ENCODE results near the gene CC2D2B. TPM values are rescaled to one million over a fixed set of nuclear protein-coding genes. Genes with fewer than 3 reads are reported as not detected.

Gene CC2D2B
- total and polyA plus RNA-seq, 2 of the 13 experiments (the other 11 are each of a cell fraction or from before 2014, with no cell fraction given) = 0.20 TPM; not detected in 1

DNA sequence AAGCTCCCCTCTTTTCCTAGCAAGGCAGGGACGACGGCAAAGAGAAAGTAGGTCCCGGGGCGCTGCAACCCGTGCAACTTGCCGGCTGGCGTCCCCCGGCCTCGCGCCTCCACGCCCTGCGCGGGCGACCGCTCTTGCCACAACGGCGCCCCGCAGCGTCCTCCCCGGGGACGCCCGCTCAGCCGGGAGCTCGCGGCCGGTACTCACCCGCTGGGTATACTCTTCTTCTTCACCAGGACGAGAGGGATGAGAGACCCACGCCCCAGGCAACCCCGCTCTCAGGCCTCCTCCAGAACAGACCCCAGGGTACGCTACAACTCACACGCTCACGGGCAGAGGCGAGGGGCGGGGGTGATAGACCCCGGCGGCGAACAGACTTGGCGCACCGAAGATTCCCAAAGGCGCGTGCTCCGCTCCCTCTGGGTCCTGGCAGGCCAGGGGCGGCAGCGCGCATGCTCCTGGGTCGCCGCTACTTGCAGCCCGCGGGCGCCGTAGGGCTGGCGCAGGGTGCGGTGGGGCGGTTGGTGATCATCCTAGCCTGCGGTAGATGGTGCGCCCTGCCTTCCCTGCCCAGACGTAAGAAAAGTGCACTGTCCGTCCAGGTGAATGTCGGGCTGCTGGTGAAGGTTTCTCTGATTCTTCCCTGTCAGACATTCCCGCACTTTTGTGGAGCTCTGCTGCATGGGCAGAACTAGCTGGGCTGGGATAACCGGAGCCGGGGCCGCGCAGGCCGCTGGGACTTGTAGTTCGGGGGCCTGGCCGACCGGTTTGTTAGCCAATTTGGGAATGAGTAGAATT lies at the start of gene CC2D2B (continued):
- peak; percentile 46; the same call in 1 of the 2 replicates for TF ChIP-seq ZNF350 (CRISPR knock-in tag; IDR thresholded peaks at IDR 0.05; ENCODE audit: borderline replicate concordance, low read depth)
- TF ChIP-seq, protein P1, sequence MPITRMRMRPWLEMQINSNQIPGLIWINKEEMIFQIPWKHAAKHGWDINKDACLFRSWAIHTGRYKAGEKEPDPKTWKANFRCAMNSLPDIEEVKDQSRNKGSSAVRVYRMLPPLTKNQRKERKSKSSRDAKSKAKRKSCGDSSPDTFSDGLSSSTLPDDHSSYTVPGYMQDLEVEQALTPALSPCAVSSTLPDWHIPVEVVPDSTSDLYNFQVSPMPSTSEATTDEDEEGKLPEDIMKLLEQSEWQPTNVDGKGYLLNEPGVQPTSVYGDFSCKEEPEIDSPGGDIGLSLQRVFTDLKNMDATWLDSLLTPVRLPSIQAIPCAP (CRISPR knock-in tag; IDR thresholded peaks at IDR 0.05; ENCODE audit: low read depth) = peak; percentile 78; the same call in 1 of the 2 replicates
- no peak for TF ChIP-seq RFX3 (CRISPR knock-in tag; IDR thresholded peaks at IDR 0.05)
- TF ChIP-seq GATA4 (IDR thresholded peaks at IDR 0.05; ENCODE audit: borderline replicate concordance, low read depth) = 0 out of 2 replicates have a peak, but pooled peaks have one; percentile 11
- TF ChIP-seq NAIF1 (CRISPR knock-in tag; IDR thresholded peaks at IDR 0.05; ENCODE audit: borderline replicate concordance) = peak; percentile 97
- TF ChIP-seq, protein P2, sequence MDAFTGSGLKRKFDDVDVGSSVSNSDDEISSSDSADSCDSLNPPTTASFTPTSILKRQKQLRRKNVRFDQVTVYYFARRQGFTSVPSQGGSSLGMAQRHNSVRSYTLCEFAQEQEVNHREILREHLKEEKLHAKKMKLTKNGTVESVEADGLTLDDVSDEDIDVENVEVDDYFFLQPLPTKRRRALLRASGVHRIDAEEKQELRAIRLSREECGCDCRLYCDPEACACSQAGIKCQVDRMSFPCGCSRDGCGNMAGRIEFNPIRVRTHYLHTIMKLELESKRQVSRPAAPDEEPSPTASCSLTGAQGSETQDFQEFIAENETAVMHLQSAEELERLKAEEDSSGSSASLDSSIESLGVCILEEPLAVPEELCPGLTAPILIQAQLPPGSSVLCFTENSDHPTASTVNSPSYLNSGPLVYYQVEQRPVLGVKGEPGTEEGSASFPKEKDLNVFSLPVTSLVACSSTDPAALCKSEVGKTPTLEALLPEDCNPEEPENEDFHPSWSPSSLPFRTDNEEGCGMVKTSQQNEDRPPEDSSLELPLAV (CRISPR knock-in tag; conservative IDR thresholded peaks at IDR 0.05; ENCODE audit: low read depth) = 0 out of 2 replicates have a peak, but pooled peaks have one; percentile 31
- no peak for TF ChIP-seq ONECUT2 (CRISPR knock-in tag; IDR thresholded peaks at IDR 0.05)
- TF ChIP-seq ZNF850 (CRISPR knock-in tag; conservative IDR thresholded peaks at IDR 0.05) = no peak
- TF ChIP-seq NBN (conservative IDR thresholded peaks at IDR 0.05) = no peak
- TF ChIP-seq ZFP82 (CRISPR knock-in tag; IDR thresholded peaks at IDR 0.05; ENCODE audit: borderline replicate concordance) = no peak
- no peak for TF ChIP-seq NR2F1 (CRISPR knock-in tag; IDR thresholded peaks at IDR 0.05)
- no peak for TF ChIP-seq SMARCE1 (IDR thresholded peaks at IDR 0.05; ENCODE audit: borderline replicate concordance)
- 0 out of 2 replicates have a peak, but pooled peaks have one; percentile 36 for TF ChIP-seq SNAI1 (CRISPR knock-in tag; IDR thresholded peaks at IDR 0.05; ENCODE audit: borderline replicate concordance)
- TF ChIP-seq ZNF768 (CRISPR knock-in tag; IDR thresholded peaks at IDR 0.05) = peak; percentile 32; the same call in 1 of the 2 replicates
- no peak for TF ChIP-seq DNMT3B (CRISPR knock-in tag; conservative IDR thresholded peaks at IDR 0.05)
- TF ChIP-seq ZBTB3 (CRISPR knock-in tag; IDR thresholded peaks at IDR 0.05; ENCODE audit: borderline replicate concordance, low read depth) = no peak
- no peak for TF ChIP-seq ZNF329 (CRISPR knock-in tag; IDR thresholded peaks at IDR 0.05; ENCODE audit: low read depth)
- no peak for TF ChIP-seq RELA (CRISPR knock-in tag; IDR thresholded peaks at IDR 0.05)
- no peak for TF ChIP-seq ZEB1 (IDR thresholded peaks at IDR 0.05; ENCODE audit: insufficient replicate concordance, low read depth)
